Measurements from ENCODE around the gene KIF22.
A peak's percentile ranks its signal among the peaks of the same experiment; 100 is the strongest.
"Not testable (repeated sequence)": the region's sequence is repeated elsewhere in the genome, so short reads cannot be mapped to it uniquely, and the experiment has no call there.

KIF22 gene

DNA sequence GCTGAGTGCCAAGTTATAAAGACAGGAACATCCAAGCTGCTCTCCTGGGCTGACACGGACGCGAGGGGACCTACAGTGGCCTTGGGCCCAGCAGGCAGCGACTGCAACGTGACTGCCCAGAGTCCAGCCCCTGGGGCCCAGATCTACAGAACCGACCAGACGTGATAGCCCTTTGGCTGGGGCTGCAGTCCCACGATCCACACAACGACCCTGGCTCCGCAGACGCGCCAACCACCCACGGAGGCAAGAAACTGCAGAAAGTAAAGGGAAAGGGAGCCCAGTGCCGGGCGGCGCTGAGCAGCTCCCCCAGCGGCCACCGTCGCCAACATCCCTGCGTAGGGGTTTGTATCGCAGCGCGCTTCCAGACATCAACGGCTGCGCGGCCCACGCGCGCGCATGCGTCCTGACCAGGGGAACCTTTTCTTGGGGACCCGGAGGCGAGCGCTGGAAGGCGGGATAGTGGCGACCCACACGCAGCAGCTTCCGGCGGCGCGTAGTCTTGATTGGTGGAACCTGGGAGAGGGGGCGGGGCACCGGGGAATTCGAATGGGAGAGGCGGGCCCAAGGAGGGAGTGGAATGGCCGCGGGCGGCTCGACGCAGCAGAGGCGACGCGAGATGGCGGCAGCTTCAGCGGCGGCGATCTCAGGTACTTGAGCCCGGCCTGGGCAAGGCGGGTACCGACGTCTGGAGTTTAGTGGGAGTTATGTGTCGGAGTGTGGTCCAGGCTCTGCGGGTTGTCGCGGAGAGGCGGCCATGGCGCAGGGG, at the start of gene KIF22:
Gene KIF22 (plus strand): TSS at position 569 of the 766 bp plus-strand sequence. CDS start 9 bp downstream, at position 578.
- DNase-seq, result peak; percentile 88 to 90

DNA sequence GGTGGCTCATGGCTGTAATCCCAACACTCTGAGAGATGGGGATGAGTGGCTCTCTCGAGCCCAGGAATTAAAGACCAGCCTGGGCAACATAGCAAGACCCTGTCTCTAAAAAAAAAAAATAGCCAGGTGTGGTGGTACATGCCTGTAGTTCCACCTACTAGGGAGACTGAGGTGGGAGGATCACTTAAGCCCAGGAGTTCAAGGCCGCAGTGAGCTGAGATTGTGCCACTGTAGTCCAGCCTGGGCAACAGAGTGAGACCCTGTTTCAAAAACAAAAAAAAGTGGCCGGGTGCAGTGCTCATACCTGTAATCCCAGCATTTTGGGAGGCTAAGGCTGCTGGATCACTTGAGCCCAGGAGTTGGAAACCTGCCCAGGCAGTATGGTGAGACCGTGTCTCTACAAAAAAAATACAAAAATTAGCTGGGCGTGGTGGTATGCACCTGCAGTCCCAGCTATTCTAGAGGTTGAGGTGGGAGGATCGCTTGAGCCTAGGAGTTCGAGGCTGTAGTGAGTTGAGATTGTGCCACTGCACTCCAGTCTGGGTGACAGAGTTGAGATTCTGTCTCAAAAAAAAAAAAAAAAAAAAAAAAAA, 47.8 kb upstream of the KIF22 start:
- DNase-seq, result no peak

DNA sequence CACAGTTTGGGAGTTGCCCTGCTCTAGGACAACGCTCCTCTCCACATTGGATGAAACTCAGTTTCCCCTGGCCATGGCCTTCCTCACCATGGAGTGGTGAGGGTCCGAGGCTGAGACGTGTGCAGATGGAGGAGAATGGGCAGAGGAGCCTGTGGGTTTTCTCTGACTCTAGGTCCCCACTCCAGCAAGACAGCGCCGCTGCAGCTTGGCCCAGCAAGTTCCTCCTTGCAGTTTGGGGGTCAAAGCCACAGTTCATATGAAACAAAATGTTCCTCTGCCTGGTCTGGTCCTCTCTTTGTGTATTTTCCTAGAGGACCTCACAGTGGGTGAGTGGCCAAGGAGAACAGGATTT, 47.1 kb upstream of the KIF22 start:
- DNase-seq, result no peak

DNA sequence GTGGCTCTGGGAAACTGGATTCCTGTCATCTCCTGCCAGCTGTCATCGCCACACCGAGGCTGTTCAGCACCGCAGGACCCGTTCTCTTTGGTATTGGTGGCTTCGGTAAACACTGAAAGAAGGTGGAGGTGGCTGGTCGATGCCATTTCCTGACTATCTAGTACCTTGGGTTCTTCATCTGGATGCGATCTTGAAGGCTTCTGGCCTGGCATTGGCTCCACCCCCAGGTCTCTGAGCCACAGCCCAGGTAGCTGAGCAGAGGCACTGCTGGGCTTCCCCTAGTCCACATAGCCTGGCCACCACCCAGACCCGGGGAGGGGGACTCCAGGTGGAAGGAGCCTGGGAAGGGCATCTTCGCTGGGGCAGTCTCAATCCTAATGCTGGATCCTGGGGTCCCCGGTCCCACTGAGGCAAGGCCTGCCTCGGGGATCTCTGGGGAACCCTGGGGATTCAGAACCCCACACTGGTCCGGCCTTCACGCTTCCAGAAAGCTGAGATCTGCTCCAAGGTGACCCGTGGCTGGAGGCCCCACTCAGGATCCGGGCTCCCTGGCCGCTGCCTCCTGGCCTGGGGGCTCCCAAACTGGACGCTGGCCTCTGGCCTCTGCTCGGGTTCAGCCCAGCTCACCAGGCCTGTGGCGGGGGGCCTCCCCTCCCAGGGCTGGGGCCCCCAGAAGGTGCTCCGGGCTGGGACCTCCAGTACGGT, 46.6 kb upstream of the KIF22 start:
- no peak for DNase-seq

DNA sequence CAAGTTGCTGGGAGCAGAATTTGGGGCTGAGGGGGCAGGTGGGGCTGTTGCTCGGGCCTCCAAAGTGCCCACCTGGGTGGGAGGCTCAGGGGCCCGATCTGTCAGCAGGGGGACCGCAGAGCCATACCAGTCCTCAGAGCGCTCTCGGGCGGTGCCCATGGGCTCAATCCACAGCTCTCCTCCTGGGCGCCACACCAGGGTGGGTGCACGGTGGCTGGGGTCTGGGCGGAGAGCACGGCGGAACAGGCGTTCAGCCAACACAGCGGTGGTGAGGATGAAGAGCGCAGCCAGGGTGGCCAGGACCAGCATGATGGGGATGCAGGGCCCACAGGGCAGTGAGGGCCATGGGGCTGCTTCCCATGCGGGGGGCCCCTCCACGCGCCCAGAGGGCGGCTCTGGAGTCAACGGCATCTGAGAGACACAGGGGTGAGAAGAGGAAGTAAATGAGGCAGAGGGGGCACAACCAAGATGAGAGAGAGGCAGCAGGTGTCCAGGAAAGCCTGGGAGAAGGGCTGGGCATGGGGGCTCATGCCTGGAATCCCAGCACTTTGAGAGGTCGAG, 45.9 kb upstream of the KIF22 start:
- DNase-seq, result no peak

DNA sequence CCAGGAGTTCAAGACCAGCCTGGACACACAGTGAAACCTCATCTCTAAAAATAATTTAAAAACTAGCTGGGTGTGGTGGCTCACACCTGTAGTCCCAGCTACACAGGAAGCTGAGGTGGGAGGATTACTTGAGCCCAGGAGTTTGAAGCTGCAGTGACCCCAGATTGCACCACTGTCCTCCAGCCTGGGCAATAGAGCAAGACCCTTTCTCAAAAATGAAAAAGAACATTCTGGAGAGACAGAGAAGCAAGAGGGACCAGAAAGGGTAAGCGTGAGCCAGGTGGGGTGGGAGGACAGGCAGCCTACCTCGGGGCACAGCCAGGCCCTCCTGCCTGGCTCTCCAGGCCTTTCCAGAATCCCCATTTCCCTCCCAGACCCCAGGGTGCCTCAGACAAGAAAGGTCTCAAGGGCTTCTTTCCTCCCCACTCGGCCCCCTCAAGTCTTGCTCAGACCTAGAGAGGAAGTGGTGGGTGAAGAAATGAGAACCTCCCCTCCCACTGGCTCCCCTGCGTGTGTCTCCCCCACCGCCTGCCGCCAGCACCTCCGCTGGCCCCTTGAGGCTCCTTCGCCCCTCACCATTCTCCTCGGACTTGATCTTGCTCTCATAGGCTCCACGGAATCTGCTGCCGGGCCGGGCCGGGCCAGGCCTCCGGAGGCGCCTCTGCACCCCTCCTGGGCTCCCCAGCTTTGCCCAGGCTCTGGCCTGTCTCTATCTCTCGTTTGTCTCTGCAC, 45.3 kb upstream of the KIF22 start:
- DNase-seq, result no peak

DNA sequence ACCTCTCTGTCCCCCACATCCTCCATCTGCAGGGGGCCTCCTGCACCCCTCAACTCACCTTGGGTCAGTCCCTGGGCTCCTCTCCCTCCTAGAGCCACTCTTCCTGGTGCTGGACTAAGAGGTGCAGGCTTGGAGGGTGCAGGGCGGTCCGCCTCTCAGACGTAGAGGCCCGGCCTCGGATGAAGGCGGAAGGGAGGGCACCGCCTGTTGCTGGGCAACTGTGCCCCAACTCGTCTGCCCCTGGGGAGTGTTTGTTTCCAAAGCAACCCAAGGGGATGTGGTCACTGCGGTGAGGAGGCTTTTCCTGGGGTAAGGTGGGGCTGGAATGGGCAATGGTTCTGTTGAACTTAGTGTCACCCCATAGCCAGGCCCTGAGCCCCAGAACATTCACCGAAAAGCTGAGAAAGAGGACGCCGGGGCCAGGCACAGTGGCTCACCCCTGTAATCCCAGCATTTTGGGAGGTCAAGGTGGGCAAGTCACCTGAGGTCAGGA, 44.7 kb upstream of the KIF22 start, which contains the start of gene C16orf54:
Gene C16orf54 (minus strand): TSS at position 138 of the 493 bp plus-strand sequence. CDS start 1,039 bp downstream, outside the sequence.
- no peak for DNase-seq

DNA sequence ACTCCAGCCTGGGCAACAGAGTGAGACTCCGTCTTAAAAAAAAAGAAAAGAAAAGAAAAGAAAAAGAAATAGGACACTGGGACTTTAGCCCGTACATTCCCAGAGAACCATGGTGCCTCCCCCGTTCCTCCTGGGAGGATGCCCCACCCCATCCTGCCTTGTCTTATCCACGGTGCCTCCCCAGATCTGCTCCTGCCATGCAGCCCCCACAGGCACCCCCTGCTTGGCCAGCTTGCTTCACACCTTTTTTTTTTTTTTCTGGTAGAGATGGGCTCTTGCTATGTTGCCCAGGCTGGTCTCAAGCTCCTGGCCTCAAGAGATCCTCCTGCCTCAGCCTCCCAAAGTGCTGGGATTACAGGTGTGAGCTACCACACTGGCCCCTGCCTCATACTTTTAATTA, 44.0 kb upstream of the KIF22 start:
- DNase-seq, result not testable (repeated sequence)

DNA sequence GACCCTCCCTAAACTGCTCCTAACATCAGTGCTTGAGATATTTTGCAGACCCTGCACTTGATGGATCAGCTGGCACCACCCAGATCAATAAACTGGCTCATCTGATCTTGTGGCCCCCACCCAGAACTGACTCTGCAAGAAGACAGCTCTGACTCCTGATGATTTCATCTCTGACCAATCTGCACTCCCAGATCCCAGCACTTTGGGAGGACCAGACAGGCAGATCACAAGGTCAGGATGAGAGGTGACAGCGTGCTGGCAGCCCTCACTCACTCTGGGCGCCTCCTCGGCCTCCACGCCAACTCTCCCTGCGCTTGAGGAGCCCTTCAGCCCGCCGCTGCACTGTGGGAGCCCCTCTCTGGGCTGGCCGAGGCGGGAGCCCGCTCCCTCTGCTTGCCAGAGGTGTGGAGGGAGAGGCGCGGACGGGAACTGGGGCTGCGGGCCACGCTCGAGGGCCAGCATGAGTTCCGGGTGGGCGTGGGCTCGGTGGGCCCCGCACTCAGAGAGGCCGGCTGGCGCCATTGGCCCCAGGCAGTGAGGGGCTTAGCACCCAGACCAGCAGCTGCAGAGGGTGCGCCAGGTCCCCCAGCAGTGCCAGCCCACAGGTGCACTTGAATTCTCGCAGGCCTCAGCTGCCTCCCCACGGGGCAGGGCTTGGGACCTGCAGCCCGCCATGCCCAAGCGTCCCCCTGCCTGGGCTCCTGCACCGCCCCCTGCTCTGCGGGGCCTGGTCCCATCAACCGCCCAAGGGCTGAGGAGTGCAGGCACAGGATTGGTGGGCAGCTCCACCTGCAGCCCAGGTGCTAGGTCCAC, 42.4 kb upstream of the KIF22 start:
- no peak for DNase-seq

DNA sequence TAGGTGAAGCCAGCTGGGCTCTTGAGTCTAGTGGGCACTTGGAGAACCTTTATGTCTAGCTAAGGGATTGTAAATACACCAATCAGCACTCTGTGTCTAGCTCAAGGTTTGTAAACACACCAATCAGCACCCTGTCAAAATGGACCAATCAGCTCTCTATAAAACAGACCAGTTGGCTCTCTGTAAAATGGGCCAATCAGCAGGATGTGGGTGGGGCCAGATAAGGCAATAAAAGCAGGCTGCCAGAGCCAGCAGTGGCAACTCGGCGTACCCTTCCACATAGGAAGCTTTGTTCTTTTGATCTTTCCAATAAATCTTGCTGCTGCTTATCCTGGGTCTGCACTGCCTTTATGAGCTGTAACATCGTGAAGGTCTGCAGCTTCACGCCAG, 41.8 kb upstream of the KIF22 start:
- not testable (repeated sequence) for DNase-seq

DNA sequence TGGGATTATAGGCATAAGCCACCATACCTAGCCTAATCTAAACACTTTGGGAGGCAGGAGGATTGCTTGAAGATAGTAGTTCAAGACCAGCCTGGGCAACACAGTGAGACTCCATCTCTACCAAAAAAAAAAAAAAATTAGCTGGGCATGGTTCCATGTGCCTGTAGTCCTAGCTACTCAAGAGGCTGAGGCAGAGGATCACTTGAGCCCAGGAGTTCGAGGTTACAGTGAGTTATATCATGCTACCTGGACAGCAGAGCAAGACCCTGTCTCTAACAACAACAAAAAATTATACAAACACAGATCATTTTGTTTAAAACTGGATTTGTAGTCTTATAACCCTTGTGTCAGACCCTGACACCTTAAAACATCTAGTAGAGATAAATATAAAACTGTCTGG, 37.0 kb upstream of the KIF22 start:
- no peak for DNase-seq

DNA sequence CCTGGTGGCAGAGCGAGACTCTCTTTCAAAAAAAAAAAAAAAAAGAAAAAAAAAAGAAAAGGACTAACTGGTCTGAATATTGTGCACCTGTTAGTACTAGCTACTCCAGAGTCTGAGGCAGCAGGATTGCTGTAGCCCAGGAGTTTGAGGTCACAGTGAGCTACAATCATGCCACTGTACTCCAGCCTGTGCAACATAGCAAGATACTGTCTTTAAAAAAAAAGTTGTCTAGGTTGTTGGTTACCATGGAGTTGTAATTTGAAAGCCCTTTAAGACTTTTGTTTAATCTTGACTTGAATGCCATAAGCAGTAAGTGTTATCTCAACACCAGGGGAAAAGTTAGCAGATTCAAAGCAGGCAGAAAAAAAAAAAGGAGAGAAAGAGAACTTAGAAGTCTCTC, 33.9 kb upstream of the KIF22 start:
- no peak for DNase-seq

DNA sequence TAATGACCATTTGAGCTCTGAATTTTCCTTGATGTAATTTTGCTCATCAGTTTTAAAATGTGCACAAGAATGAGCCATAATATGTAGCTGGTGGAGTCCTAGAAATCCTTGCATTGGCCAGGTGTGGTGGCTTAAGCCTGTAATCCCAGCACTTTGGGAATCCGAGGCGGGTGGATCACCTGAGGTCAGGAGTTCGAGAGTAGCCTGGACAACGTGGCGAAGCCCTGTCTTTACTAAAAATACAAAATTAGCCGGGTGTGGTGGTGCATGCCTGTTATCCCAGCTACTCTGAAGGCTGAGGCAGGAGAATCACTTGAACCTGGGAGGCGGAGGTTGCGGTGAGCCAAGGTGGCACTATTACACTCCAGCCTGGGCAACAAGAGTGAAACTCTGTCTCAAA, 33.5 kb upstream of the KIF22 start:
- not testable (repeated sequence) for DNase-seq

DNA sequence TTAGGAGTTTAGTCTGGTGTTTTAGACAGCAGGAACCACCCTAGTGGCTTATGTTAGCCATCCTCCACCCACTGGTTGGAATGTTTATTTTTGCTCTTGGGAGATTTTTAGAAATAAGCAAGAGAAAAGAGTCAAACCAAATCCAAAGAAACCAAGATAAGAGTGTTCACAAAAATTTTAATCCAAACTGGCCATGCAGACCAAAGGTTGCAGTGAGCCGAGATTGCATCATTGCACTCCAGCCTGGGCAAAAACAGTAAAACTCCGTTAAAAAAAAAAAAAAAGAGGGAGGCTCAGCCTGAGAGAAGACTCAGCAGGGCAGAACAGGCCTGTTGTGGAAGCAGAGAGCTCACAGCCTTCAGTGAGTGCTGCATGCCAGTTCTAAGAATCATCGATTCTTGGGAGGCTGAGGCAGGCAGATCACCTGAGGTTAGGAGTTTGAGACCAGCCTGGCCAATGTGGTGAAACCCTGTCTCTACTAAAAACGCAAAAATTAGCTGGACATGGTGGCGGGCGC, 32.5 kb upstream of the KIF22 start:
- no peak for DNase-seq

DNA sequence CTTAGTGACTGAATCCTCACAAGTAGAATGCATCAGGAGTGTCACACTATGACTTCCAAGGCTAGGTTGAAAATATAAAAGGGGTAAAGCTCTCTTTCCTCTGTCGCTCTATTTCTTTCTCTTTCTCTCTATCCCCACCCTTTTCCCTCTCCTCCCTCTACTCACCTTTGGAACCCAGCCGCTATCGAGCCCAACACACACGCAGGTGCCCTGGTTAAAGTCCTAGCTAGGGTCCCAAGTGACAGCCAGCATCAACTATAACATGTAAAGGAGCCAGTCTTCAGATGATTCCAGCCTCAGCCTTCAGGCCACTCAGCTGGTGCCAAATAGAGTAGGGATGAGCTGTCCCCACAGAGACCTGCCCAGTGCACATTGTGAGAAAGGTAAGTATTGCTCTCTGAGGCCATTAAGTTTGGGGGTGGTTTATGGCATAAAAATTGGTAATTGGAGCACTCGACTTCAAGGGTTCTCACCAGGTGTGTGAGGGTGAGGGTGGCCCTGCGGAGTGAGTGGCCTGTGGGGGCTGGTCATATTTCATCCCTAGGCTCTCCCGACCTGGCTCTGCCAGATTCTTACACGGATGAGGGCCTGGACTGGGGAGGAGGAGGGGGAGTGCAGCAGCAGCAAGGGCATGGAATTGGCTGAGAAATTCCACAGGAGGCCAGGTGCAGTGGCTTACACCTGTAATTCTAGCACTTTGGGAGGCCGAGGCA, 29.8 kb upstream of the KIF22 start:
- DNase-seq, result peak; percentile 74 to 77

DNA sequence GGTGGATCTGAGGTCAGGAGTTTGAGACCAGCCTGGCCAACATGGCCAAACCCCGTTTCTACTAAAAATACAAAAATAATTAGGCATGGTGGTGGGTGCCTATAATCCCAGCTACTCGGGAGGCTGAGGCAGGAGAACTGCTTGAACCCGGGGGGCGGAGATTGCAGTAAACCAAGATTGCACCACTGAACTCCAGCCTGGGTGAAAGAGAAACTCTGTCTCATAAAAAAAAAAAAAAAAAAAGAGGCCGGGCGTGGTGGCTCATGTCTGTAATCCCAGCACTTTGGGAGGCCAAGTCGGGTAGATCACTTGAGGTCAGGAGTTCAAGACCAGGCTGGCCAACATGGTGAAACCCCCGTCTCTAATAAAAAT, 29.3 kb upstream of the KIF22 start:
- DNase-seq, result not testable (repeated sequence)

DNA sequence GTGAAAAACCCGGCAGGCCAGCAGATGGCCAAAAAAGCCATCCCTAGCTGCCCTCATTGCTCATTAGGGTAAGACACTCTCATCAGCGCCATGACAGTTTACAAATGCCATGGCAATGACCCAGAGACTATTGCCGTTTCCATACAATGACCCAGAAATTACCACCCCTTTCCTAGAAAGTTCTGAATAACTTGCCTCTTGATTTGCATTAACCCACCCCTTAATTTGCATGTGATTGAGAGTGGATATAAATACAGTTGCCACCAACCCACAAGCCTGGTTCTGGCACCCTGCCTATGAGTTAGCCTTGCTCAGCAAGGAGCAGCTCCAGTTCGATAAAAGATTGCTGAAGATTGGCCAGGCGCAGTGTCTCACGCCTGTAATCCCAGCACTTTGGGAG, 28.7 kb upstream of the KIF22 start:
- DNase-seq, result no peak

DNA sequence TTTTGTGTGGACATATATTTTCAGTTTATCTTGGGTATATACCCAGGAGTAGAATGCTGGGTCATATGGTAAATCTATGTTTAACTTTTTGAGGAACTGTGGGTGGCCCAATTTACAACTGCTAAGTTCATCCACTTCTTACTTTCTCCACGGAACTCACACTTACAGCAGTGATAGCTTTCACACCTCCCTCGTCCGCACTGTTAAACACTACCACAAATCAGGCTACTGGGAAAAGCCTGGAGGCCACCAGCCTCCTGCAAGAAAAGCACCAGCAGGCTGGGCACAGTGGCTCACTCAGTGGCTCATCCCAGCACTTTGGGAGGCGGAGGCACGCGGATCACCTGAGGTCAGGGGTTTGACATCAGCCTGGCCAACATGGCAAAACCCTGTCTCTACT, 27.2 kb upstream of the KIF22 start:
- no peak for DNase-seq

DNA sequence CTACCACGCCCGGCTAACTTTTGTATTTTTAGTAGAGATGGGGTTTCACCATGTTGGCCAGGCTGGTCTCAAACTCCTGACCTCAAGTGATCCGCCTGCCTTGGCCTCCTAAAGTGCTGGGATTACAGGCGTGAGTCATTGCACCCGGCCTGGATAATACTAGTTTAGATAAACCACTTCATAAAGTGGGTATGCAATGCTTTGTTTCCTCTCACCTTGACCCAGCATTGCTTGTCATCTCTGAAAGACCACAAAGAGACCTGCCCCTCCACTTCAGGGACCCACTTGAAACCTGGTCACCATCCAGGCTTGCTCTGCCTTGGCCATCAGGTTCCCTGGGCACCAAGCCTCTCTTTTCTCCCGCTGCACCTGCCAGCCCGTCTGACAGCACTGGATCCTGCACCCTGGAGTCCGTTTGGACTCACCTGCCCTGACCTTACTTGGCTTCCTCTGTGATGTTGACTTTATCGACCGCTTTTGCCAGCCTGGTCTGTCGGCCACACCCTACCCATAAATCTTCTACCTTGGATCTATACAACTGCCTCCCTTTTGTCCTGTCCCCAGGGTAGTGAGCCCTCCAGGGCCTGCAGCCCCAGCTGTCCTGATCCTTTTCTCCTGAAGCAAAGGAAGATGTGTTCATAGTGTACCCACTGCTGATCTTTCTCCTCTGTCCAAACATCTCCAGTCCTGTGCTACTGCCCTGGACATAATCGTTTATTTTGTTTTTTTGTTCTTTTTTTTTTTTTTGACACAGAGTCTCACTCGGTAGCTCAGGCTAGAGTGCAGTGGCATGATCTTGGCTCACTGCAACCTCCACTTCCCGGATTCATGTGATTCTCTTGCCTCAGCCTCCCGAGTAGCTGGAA, 25.2 kb upstream of the KIF22 start:
- peak; percentile 52 to 55 for DNase-seq

DNA sequence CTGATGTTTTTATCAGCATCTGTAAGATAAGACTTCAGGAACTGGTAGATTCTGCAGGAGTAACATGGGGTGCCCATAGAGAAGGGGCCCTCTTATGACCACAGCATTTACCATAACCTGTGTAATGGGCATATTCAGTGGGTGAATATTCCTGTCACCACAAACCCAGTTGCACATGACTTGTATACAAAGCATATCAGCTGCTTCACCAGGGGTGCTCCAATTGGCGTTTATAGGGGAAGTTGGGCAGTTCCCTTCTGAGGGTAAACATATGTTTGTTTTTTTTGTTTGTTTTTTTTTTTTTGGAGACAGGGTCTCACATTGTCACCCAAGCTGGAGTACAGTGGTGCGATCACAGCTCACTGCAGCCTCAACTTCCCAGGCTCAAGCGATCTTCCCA, 24.0 kb upstream of the KIF22 start:
- DNase-seq, result no peak
